HG03432 (cell line): Measurements from ENCODE around the gene CCDC24.

Source experiments
- ATAC-seq: cut with Tn5 transposase; IDR thresholded peaks from one replicate; pipeline ENCODE4 v1.9.1; 2021; ENCODE audit warnings: mild to moderate bottlenecking, moderate library complexity; ENCODE audit not compliant: unreplicated experiment

Gene CCDC24

GRCh38 chr1:44037154-44037553, 45.8 kb downstream of the CCDC24 start:
- ATAC-seq = no peak

GRCh38 chr1:44038876-44039657, 47.7 kb downstream of the CCDC24 start:
- ATAC-seq = no peak

- no peak for ATAC-seq
These were observed 49.0 kb downstream of the CCDC24 start for GRCh38 chr1:44040418-44040817.

DNA sequence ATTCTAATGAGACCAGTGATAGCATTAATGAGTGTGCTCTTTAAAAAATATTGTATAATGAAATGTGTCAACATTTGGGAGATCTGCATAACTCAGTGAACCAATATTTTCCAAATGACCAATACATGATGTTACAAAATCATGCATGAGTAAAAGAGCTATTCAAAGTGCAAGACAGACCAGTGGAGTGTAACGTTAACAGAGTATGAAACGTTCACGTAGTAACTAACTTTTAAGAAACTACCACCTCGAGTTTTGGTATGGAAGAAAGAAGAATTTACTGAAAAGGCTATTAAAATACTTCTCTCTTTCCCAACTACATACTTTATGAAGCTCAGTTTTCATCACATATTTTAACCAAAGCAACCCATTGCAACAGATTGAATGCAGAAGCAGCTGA, 49.4 kb downstream of the CCDC24 start:
- no peak for ATAC-seq

DNA sequence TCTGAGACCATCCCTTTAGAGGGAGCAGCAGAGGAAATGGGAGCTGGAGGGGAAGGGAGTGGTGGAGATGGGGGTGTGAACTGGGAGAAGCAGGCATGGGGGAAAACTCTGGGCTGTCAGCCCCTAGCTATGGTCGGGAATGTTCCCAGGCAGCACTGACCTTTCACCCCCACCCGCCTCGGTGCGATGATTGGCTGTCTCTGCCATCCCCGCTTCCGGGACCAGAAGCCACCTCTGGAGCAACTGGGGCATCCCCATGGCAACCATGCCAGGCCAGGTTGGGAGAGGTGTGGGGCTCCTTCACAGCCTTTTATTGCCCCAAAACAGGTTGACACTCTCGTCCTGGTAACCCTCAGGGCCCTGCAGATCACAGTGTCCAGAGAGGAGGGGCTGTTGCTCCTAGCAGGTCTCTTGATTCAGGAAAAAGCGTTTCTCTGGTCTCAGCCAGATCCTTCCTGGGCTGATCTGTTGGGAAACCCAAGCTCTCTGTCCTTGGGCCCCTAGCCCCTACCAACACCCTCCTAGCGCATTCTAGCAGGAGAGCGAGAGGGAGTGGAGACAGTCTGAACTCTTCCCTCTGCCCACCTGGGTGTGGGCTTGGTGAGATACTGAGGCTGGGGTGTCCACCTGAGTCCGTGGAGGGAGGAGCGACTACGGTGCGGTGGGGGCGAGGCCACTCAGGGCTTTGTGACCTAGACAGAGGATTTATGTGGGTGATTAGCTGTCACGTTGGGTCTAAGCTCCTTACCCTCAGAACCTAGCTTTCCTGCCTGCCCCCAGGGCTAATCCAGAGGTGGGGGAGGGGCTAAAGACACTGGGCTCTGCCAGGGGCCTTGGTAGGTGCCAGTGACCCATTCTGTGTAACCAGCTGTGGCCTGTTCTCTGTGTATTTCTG, 52.0 kb downstream of the CCDC24 start:
- no peak for ATAC-seq

- ATAC-seq = no peak
These were observed 52.8 kb downstream of the CCDC24 start for GRCh38 chr1:44044071-44044801.

- no peak for ATAC-seq
These were observed 53.7 kb downstream of the CCDC24 start for GRCh38 chr1:44045064-44045463.
